AG10803 (cell line): ENCODE data around the gene HNRNPR.
A peak's percentile ranks its signal among the peaks of the same experiment; 100 is the strongest.

ENCODE experiments used
- DNase-seq: peaks from one replicate; pipeline ENCODE4 v3.0.0; 2010; ENCODE audit warnings: low read depth
- H3K4me3 ChIP-seq: 2 replicates; pipeline ENCODE4 v1.5.1; 2011; ENCODE audit warnings: mild to moderate bottlenecking, low read length, control low read depth
- TF ChIP-seq, protein P1 (sequence below): conservative IDR thresholded peaks from 2 replicates; pipeline ENCODE4 v1.5.1; 2011; ENCODE audit warnings: mild to moderate bottlenecking, low read length, control low read depth, inconsistent platforms

HNRNPR gene

GRCh38 chr1:23371987-23372880 is 28.1 kb upstream of the HNRNPR start:
- TF ChIP-seq, protein P1, sequence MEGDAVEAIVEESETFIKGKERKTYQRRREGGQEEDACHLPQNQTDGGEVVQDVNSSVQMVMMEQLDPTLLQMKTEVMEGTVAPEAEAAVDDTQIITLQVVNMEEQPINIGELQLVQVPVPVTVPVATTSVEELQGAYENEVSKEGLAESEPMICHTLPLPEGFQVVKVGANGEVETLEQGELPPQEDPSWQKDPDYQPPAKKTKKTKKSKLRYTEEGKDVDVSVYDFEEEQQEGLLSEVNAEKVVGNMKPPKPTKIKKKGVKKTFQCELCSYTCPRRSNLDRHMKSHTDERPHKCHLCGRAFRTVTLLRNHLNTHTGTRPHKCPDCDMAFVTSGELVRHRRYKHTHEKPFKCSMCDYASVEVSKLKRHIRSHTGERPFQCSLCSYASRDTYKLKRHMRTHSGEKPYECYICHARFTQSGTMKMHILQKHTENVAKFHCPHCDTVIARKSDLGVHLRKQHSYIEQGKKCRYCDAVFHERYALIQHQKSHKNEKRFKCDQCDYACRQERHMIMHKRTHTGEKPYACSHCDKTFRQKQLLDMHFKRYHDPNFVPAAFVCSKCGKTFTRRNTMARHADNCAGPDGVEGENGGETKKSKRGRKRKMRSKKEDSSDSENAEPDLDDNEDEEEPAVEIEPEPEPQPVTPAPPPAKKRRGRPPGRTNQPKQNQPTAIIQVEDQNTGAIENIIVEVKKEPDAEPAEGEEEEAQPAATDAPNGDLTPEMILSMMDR: no peak
- H3K4me3 ChIP-seq: no peak overlapping the region
- no peak for DNase-seq

DNA sequence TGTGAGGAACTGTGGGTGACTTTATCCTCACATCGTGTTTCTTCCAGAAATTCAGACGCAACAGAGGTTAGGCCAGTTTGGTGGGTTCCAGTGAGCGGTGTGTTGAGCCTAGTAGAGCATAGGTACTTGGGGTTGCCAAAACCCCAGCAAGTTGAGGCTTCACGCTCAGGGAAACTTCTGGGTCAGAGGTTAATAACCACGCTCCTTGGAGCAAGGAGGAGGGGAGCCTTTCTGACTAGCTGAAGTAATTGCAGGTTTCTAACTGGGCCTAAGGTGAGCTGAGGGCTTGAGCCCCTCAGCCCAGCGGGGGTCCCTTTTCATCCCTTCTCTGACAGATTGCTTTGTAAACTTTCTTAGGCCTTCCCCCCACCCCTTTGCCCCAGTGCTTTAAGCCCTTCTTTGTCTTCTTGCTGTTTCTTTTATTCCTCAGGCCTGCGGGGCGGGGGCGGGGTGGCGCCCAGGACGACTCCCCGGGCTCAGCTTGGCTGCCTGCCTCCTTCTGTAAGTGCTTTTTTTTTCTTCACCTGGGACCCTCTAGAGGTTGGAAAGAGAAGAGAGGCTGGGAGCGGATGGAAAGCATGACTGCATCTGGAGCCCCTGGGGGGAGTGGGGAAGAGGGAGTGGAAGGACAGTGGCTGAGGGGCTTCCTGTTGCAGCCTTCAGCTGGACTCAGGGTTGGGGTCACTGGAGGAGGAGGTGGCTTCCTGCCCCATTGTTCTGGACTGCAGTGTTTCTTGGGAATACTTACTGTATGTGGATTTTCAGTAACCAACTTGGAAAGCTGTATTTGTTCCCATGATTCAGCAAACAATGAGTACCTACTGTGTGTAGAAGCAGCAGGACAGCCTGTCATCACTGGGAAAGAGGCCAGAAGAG is 26.9 kb upstream of the HNRNPR start:
- H3K4me3 ChIP-seq: peak overlapping the region; percentile 72
- no peak for DNase-seq
- TF ChIP-seq, protein P1: no peak

DNA sequence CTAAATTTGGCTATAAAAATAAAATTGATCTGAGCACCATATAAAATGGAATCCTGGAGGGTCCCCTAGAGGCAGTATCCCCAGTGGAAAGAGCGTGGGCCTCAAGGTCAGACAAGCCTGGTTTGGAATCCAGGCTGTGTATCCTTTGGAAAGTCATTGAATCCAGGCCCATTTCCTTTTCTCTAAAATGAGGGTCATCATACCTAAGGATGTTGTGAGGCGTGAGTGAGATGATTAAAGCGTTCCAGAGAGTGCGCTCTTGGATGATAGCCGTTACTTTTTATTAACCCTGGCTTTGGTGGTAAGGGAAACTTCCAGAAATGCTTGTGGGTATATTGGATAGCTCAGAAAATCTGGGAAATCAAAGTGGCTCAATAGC is 26.2 kb upstream of the HNRNPR start:
- H3K4me3 ChIP-seq: peak overlapping the region; percentile 72
- TF ChIP-seq, protein P1: no peak; the same call in 1 of the 2 replicates
- peak; percentile 77 for DNase-seq

GRCh38 chr1:23369335-23370013 is 25.4 kb upstream of the HNRNPR start, which contains the start of gene ZNF436:
ZNF436 (minus strand) TSS chr1:23369836; CDS start chr1:23368005, 1,831 bp downstream.
- H3K4me3 ChIP-seq: peak within 1 kb of the TSS; percentile 72
- TF ChIP-seq, protein P1: no peak
- peak; percentile 83 for DNase-seq

DNA sequence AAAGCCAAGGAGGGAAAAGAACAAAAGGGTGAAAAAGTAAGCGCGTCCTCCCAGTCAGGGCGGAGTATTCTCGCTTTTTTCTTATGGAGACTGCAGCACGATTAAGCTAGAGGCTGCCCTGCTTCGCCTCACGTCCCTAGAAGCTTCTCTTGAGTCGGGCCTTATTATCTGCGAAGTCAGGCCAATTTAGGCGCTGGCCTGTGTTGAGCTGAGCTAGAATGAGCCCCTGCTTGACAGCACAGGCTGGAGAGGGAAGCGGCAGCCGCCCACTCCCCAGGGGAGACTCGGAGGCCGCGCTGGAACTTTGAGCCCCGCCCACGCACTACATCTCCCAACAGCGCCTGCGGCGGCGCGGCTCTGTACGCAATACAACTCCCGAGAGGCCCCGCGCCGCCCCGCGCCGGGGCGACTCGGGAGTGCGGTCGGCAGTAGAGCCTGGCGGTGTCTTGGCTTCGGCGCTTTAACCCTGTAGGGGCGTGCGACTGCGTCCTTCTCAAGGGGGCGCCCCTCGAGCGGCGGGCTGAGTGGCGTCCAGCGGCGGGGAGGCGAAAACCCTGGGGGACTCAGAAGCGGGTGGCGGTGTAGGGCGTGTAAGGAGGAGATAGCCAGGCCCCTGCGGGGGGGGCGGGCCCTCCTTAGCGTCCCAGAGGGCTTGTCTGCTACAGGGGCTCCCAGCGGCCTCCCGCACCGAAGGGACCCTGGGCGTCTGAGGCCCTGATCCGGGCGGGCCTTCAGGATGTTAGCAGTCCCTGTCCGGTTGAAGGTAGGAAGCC is 24.7 kb upstream of the HNRNPR start:
- TF ChIP-seq, protein P1: peak; percentile 15; the same call in 1 of the 2 replicates
- peak overlapping the region; percentile 72 for H3K4me3 ChIP-seq
- peak; percentile 87 for DNase-seq
